ENCODE measurements around the gene FARS2. TPM values are rescaled to one million over a fixed set of nuclear protein-coding genes. Genes with fewer than 3 reads are reported as not detected.

The FARS2 gene
- total RNA-seq, 4 donors from 2014 or later = 16.4 to 26.1 (median 21.4) TPM

- H3K4me3 ChIP-seq = no peak overlapping the region
- H3K9me3 ChIP-seq = no peaks in the 10 kb centered on the region
- TF ChIP-seq EP300 (IDR thresholded peaks at IDR 0.05) (no peak), POLR2A (IDR thresholded peaks at IDR 0.05) (no peak), CTCF (IDR thresholded peaks at IDR 0.05) (no peak)
- WGBS, 2 donors = 89 to 97% methylated on average over 6 of the region's 6 CpGs
- H3K36me3 ChIP-seq = peaks cover 0 to 3% (median 0%) of the 10 kb centered on the region in 3 donors
- no peak for DNase-seq (ENCODE audit: low spot score in 2 of 2)
- no peak overlapping the region for H3K27ac ChIP-seq
- no peaks in the 10 kb centered on the region for H3K27me3 ChIP-seq
- peaks cover 0 to 6% (median 0%) of the 10 kb centered on the region in 4 donors for H3K4me1 ChIP-seq
Observed at GRCh38 chr6:5781019-5781418, 519.7 kb downstream of the FARS2 start.

GRCh38 chr6:5781966-5782556, 520.7 kb downstream of the FARS2 start:
- 78 to 85% methylated on average over 7 to 16 of the region's 17 CpGs for WGBS, 2 donors
- TF ChIP-seq POLR2A (IDR thresholded peaks at IDR 0.05) = no peak
- no peak for TF ChIP-seq CTCF (IDR thresholded peaks at IDR 0.05)
- TF ChIP-seq EP300 (IDR thresholded peaks at IDR 0.05) = no peak
- DNase-seq (ENCODE audit: low spot score in 2 of 2) = no peak

GRCh38 chr6:5782783-5783547, 521.7 kb downstream of the FARS2 start:
- H3K4me1 ChIP-seq = peaks cover 0 to 6% (median 0%) of the 10 kb centered on the region in 4 donors
- H3K27ac ChIP-seq = no peak overlapping the region
- H3K9me3 ChIP-seq = no peaks in the 10 kb centered on the region
- DNase-seq (ENCODE audit: low spot score in 2 of 2) = no peak
- no peaks in the 10 kb centered on the region for H3K27me3 ChIP-seq
- peaks cover 0 to 3% (median 0%) of the 10 kb centered on the region in 3 donors for H3K36me3 ChIP-seq
- H3K4me3 ChIP-seq = no peak overlapping the region
- no peak for TF ChIP-seq POLR2A (IDR thresholded peaks at IDR 0.05)
- TF ChIP-seq EP300 (IDR thresholded peaks at IDR 0.05) = no peak
- no peak for TF ChIP-seq CTCF (IDR thresholded peaks at IDR 0.05)
- WGBS, 2 donors = 82 to 83% methylated on average over 22 of the region's 26 CpGs

More at GRCh38 chr6:5781966-5782556, 520.7 kb downstream of the FARS2 start:
- Histone ChIP-seq H3K36me3 (peaks cover 0 to 3% (median 0%) of the 10 kb centered on the region in 3 donors), H3K9me3 (no peaks in the 10 kb centered on the region), H3K27me3 (no peaks in the 10 kb centered on the region), H3K4me1 (peaks cover 0 to 6% (median 0%) of the 10 kb centered on the region in 4 donors), H3K4me3 (no peak overlapping the region), H3K27ac (no peak overlapping the region)

- 87 to 92% methylated on average over 19 of the region's 19 CpGs for WGBS, 2 donors
Observed at GRCh38 chr6:5783584-5784089, 522.3 kb downstream of the FARS2 start.

More at GRCh38 chr6:5783584-5784089, 522.3 kb downstream of the FARS2 start:
- Histone ChIP-seq H3K9me3 (no peaks in the 10 kb centered on the region), H3K4me1 (peaks cover 0 to 6% (median 0%) of the 10 kb centered on the region in 4 donors), H3K36me3 (peaks cover 0 to 3% (median 0%) of the 10 kb centered on the region in 3 donors), H3K27ac (no peak overlapping the region), H3K4me3 (no peak overlapping the region), H3K27me3 (no peaks in the 10 kb centered on the region)
- no peak for DNase-seq (ENCODE audit: low spot score in 2 of 2)
- TF ChIP-seq CTCF (IDR thresholded peaks at IDR 0.05) = no peak
- no peak for TF ChIP-seq POLR2A (IDR thresholded peaks at IDR 0.05)
- TF ChIP-seq EP300 (IDR thresholded peaks at IDR 0.05) = no peak
